NCI-H2196 (cell line): ENCODE results near the gene ARID1B.

Source experiments
- DNase-seq: peaks from one replicate; lab custom pipeline; 2025; ENCODE audit not compliant: unreplicated experiment; lab: John Stamatoyannopoulos, UW

Gene ARID1B

DNA sequence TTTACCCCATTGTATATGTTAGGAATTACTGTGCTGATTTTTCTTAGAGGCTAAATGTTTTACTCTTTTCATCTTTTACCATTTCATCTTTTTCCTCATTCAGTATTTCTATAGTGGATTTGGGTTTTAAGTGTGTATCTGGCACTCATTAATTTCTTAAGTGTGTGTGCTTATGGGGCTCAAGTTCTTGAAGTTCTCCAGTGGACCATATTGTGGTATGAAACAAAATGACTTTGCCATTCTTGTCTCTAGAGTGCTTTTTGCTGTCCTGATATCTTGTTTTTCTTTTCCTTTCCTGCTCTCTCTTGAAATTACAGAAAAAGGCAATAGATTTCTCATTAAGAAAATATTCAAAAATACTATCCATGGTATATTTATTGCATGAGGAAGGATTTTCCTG, 123.1 kb downstream of the ARID1B start:
- DNase-seq = no peak

DNA sequence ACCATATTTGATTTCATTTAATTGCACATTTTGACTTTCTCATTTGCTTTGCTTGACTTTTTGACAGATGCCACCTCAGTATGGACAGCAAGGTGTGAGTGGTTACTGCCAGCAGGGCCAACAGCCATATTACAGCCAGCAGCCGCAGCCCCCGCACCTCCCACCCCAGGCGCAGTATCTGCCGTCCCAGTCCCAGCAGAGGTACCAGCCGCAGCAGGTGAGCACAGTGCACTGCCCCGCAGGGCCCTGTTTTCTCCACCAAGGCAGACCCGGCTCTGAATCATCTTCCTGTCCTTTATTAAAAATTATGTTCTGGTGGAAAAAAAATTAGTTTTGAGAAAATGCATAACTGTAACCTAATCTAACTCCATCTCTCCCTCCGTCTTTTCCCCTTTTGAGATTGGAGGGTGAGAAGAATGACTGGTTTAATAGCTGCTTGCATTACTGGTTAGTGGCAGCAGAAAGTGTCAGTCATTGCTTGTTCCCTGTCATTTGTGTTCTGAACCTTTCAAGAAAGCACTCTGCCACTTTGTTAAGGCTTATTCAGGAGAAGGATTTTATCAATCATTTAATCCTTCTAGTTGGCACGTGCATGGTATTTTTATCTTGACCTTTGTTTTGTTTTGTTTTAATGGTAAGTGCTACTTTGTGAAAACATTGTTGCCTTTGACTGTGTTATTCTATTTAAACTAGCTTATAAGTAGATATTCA, 124.3 kb downstream of the ARID1B start:
- no peak for DNase-seq

DNA sequence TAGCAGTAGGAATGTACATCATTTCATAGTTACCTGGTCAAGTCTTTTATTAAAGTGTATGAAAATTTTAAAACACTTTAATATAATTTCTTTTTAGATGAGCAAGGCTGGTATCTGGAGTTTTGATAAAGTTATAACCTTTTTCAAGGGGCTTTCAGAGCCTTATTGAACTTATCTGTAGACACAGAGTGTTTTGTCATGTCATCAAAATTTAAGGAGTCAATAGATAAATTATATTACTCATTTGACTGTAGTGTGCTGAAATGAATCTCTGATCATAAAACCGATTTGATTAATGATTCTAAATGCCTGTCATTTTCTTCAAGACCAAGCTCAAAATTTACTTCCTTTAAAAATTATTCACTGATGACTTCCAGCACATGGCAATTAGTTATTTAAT, 125.6 kb downstream of the ARID1B start:
- no peak for DNase-seq

DNA sequence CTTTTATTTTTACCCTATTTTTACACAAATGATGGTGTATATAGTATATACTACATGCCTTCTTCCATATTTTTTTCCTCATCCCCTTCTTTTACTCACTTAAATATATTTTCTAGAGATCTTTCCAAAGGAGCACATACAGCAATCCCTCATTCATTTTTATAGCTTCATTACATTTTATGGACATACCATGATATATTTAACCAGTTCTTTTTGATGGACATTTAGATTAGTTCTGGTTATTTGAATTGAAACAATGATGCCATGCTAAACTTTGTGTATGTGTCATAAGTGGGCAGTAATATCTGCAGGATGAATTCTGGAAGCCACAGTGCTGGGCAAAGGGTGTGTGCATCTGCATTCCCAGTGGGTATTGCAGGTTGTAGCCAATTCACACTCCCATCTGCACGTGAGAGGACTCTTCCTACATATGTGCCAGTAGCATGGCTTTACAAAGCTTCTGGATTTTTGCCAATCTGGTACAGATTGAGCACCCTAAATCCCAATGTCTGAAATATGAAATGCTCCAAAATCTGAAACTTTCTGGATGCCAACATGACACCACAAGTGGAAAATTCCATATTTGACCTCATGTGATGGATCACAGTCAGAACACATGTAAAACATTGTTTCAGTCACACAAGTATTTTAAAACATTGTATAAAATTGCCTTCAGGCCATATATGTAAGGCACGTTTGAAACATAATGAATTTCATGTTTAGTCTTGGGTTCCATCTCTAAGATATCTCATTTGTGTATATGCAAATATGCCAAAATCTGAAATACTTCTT, 127.2 kb downstream of the ARID1B start:
- DNase-seq = no peak

DNA sequence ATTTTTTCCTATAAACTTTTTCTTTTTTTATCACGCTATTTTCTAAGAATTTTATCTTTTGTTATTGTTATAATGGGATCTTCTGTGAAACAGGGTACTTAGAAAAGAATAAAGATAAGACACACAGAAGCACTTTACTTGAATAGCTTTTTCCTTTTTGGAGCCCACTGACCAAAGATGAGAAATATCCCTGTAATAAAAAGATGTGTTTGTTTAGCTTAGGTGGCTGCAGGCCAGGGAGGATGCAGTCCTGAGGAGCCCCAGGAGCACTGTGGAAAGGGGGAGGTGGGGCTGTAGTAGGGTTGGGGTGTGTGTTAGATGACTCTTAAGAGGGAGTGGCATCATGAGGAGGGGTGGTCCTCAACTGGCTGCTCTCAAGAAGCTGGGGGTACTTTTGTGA, 128.6 kb downstream of the ARID1B start:
- DNase-seq = no peak

DNA sequence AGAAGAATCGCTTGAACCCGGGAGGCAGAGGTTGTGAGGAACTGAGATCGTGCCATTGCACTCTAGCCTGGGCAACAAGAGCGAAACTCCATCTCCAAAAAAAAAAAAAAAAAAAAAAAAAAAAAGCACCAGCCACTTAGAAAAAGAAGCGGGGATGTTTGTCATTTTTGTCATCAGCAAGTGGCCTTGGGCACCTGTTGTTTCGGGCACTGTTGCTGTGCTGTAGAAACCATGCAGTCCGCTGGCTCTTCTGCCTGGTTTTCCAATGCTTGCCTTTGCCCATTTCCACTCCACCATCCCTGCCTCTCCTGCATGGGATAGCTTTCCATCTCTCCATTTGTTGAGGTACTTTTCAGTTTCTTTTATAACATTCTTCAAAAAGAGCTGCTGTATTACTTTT, 129.3 kb downstream of the ARID1B start:
- DNase-seq = no peak

DNA sequence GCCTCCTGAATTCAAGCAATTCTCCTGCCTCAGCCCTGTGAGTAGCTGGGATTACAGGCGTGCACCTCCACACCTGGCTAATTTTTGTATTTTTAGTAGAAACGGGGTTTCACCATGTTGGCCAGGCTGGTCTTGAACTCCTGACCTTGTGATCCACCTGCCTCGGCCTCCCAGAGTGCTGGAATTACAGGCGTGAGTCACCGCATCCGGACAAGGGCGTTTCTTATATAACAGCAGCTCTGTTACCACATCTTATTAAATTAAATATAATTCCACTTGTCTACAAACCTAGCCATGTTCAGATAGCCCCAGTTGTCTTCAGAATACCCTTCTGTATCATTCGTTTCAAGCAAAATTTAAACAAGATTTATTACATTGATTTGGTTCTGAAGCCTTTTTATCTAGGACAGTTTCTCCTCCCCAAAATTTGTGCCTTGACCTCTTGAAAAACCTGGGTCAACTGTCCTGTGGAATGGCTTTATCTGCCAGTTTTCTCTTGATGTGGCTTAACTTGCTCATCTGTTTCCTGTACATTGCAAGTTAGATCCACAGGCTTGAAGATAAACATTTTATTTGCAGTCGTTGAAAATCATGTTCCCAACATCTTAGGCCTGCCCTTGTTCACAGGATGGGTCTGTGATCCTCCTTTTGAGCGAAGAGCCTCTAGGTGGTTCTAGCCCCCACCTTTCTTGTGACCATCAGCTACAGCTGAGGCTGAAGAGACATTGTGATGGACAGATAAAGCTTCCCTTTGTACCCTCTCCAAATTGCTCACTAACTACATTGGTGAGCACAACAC, 132.2 kb downstream of the ARID1B start:
- no peak for DNase-seq

DNA sequence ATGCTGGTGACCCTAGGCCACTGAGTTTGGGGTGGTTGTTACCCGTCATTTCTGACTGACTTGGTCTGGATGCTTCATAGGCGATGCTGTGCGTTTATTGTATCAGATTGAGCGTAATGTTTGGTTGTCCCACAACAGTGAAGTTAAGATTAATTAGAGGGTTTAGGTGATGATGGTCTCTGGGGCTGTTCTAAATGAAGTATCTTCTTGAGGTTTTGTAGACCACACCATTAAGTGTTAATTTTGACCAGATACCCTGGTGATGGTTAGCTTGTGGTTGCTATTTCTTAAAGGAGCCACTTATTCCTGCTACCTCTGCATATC, 132.8 kb downstream of the ARID1B start:
- DNase-seq = no peak

DNA sequence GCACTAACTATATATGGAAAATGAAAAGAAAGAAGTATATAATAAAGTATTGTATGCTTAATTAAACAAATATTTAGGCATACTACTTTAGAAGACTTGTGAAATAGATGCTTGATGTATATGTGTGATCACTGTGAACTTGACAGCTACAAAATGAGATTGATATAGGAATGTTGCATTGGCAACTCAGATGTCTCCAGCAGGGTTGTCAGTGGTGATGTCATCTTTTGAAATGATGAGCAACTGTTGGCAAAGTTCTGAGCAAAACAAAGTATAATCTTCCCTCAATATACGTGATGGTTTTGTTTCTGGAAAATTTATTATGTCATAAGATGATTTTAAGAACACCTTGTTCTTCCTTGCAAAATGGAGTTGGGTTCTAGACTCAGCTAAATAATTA, 133.8 kb downstream of the ARID1B start:
- no peak for DNase-seq

DNA sequence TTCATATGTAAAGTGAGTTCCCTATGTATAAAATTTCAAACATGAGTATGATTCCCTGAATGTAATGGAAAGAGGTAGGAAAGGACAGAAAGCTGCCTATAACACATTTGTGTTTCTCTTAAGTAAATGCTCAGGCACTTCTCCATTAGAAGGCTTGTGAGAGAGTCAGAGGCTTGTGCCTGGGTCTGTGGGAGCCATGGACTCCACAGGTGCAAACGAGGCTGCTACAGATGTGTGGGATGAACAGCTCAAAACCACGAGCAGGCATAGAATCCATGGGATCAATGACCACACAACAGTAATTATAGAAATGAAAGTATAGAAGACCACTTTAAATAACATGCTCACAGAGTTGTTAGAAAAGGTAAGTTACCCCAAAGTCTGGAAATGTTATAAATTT, 134.4 kb downstream of the ARID1B start:
- no peak for DNase-seq

DNA sequence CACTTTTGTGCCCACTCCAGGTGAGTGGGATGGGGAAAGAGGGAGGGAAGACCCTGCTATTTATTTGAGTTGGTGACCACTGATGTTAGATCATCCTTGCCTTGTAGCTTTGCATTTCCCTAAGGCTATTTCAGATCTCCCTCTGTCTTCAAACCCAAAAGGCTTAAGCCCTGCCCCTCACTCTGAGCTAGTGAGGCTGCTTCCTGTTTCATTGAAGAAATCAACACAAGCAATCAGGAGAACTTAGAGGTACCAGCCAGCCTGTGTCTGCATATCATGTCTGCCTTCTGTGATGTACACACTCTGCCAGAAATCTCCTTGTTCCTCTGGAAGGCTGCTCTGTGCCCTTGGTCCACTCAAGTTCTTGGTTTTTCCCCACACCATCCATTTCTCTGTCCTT, 135.3 kb downstream of the ARID1B start:
- DNase-seq = no peak

DNA sequence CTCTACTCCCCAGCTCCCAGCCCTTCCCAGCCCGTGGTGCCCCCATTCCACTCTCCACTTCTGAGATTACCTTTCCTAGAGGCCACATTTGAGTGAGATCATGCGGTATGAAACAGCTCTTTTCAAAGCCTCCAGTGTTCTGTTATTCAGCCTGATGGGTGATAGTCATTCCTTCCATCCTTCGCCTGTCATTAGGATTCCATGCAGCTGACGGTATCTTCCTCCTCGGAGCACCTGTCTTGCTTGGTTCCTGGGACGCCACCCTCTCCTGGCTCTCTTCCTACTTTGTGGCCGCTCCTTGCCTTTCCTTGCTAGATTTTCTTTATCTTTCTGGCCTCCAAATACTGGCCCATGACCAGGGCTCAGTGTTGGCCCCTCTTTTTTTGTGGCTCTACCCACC, 137.0 kb downstream of the ARID1B start:
- DNase-seq = no peak

DNA sequence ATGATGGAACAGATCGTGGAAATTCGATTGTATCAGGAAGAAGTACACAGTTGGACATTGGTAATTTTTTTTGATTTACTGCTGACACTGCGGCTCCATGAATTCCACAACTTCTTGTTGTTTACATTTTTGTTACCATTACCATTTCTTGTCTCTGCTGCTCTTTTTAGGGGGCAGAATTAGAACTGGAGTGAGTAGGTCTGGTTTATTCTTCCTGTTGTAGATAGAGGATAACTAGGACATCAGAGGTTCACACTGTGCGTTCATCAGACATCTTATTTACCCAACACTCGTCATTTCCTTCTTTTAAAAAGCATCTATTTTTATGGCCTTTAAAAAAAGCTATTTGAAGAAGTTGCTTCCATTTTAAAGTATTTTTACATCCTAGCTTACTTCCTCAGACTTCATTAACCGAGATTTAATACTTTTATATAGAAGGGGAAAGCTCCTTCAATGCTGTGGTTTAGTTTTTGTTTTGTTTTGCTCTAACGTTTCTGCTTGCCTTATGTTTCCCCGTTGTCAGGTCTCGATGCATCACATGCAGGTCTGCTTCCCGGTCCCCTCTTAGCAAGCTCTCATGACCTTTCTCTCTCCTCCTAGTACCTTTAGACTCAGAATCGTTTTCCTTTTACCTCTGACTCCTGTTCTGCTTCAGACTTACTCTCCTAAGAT, 139.1 kb downstream of the ARID1B start:
- no peak for DNase-seq

DNA sequence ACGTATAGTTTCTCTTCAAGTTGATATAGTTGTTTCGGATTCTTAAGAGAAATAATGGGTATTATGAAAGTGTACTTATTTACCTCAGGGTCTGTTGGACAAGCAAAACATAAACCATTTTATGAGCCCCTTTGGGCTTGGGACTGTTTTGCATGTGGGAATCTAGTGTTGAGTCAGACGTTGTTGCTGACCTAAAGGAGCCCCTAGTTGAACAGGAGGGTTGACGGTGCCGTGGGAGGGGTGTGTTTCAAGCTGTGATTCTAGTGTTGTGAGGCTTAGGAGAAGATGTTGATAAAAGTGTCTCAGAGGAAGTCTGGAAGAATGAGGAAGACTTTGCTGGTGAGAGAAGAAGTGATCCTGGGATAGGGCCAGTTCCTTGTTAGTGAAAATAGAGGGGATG, 140.0 kb downstream of the ARID1B start:
- DNase-seq = no peak

DNA sequence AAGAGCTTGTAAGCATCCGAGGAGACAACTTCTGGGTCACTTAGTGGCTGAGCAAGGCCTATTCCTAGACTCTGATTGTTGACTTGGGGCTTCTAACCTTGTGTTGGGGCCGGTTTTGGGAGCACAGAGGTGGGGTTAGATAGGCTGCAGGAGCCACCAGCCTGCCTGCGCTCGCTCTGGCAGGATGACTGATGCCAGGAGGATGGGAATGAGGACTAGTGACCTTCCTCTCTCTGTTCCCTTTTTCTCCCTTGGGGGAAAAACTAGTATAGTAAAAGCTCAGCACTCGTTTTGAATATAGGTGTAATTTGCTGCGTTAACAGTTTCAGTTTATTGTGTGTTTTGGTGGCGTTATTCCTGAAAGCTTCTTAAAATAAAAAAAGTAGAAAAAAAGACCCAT, 141.5 kb downstream of the ARID1B start:
- no peak for DNase-seq

DNA sequence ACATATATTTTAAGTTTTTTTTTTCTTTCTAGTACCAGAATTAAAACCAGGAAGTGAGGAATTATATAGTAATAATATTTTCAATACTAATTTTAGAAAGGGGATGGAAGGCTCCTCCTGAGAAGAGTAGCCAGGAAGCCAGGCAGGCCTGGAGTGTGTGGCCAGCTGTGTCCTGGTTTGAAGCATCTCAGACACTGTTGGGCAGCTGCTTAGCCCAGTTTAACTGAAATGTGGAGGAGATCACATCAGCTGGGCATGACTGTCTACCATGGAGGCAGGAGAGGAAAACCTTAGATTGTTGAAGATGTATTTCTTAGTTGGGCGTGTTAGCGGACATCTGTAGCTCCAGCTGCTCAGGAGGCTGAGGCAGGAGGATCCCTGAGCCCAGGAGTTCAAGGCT, 142.2 kb downstream of the ARID1B start:
- DNase-seq = no peak

DNA sequence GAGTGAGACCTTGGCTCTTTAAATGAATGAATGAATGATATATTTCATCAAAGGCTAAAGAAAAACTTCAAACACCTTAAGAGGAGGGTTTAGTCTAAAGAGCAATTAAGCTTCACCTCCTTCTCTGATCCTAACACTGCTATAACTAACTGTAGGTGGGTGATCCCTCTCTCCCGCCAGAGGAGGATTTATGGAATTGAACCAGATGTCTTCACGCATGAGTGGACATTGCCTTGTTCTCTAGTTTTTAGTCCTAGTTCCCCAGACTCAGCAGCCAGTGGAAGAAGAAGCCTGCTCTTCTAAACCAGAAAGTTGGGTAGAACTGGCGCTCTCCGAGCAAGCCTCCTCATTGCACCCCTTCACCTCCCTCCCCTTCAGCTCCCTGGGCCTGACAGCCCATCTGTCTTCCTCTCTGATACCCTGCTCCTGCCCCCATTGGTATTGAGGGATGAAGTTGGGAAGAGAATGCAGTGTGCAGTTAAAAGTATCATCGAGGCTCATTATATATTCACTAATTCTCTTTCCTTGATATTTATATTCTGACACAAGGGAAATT, 142.7 kb downstream of the ARID1B start:
- DNase-seq = no peak

DNA sequence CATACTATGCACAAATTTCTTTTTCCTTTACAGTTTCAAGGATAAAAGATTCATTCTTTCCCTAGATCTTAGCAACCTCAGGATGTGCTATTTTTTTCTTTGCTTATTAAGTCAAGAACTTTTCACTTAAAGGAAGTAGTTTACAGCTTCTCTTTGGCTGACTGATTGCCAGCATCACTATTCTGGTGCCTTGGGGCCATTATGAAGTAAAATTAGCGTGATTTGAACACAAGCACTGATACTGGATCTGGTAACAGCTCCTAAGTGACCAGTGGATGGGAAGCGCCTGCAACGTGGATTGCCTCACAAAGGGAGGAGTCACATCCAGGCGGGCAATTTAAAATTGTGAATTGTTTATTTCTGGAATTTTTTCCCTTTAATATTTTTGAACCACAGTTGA, 147.1 kb downstream of the ARID1B start:
- DNase-seq = no peak

DNA sequence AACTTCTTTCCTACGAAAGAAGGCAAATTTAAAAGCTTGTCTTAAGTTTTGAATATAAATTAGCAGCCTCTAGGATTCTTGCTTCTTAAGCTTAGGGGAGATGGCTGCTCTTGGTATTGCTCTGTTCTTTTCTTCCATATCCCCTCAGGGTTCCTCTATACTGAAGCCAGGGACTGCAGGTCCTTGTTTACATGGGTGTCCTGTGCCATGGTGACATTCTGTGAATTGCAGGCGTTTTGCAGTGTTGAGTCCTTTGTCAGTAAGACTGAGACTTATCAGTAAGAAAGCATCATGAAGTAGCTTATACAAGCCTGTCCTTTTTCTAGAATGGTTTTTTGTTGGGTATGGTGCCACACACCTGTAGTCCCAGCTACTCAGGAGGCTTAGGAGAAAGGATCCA, 147.8 kb downstream of the ARID1B start:
- no peak for DNase-seq

DNA sequence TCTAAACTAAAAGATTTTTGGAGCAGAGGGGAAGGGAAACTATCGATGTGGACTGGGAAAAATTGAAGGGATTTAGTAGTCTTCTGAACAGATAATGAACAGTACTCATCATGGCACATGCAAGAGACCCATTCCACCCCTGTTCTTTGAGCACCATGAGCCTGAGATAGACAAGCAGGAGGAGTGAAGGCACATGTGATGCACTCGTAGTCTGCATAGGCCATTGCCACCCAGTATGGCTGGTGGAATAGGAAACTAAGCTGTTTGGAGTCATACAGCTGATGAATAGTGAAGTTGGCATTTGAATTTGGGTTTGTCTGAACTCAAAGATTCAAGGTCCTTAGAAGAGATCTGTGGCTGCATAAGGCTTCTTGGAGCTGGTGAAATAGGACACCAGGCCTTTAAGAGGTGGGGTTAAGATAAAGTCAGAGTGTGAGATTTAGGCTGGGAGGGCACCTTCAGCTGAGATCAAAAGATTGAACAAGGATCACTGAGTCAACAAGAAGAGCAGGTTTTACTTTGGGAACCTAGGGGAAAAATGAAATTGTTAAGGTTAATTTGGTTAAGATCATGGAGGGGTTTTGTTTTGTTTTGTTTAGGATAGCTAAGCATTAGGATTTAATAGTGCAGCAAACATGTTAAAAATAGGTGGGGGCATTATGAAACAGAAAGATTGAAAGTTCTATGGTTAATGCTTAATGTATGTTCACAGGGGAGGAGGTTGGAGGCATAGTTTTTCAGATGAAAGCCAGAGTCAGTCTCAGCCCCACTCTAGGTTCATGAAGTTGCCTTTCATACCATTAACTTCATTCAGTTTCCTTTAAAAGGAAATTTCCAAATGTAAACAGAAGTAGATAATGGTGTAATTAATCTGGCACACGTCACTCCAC, 148.8 kb downstream of the ARID1B start:
- no peak for DNase-seq
